CD4-positive, alpha-beta T cell (primary cell): ENCODE measurements around the gene SLC44A1. TPM values are rescaled to one million over a fixed set of nuclear protein-coding genes. Genes with fewer than 3 reads are reported as not detected.

ENCODE experiments used
- ATAC-seq: fragments of 200-7000 bp; cut with Tn5 transposase; one replicate; pipeline ENCODE4 v1.10.0; 2022; ENCODE audit warnings: mild to moderate bottlenecking; ENCODE audit not compliant: poor library complexity
- CTCF ChIA-PET: fragments of 350-600 bp; sonication (Branson Sonifier 250); formaldehyde crosslinking; loops from one replicate; lab custom pipeline; 2021; ENCODE audit warnings: antibody characterized with exemption, inconsistent platforms; lab: Charles Lee
- POLR2A ChIA-PET: fragments of 350-600 bp; sonication (Branson Sonifier 250); formaldehyde crosslinking; loops from one replicate; lab custom pipeline; 2021; ENCODE audit warnings: antibody characterized with exemption, inconsistent platforms; lab: Charles Lee
- DNase-seq, 14 experiments: peaks; one replicate each; pipeline ENCODE4 v3.0.0-alpha.2; 2013 to 2020; ENCODE audit warnings: mixed read lengths in 2 of 14
- H3K27ac ChIP-seq, 2 donors: one replicate each; pipeline versions ENCODE4 v1.5.1 to v1.7.0; 2013; ENCODE audit warnings: low read length in 2 of 2, low read depth in 1 of 2, mild to moderate bottlenecking in 1 of 2
- H3K27me3 ChIP-seq, 2 experiments: 1 replicate in 1 of 2; 2 replicates in 1 of 2; pipeline versions ENCODE4 v1.6.1 to v1.7.0; 2013; ENCODE audit warnings: low read length in 2 of 2, control low read depth in 1 of 2, mild to moderate bottlenecking in 1 of 2, moderate library complexity in 1 of 2; ENCODE audit not compliant: insufficient read depth in 2 of 2, control insufficient read depth in 1 of 2
- H3K36me3 ChIP-seq: one replicate; pipeline ENCODE4 v1.6.1; 2013; ENCODE audit warnings: low read length, control low read depth; ENCODE audit not compliant: insufficient read depth
- H3K4me1 ChIP-seq: one replicate; pipeline ENCODE4 v1.6.1; 2013; ENCODE audit warnings: low read length, control low read depth; ENCODE audit not compliant: insufficient read depth
- H3K4me3 ChIP-seq: one replicate; pipeline ENCODE4 v1.5.1; 2013; ENCODE audit warnings: mild to moderate bottlenecking, low read length, moderate library complexity
- H3K9me3 ChIP-seq, 2 experiments: 1 replicate in 1 of 2; 2 replicates in 1 of 2; pipeline versions ENCODE4 v1.6.1 to v1.7.0; 2013; ENCODE audit warnings: low read length in 2 of 2, mild to moderate bottlenecking in 2 of 2, control low read depth in 1 of 2, moderate library complexity in 1 of 2; ENCODE audit not compliant: control insufficient read depth in 1 of 2, insufficient read depth in 1 of 2
- H3K27ac Mint-ChIP-seq: one replicate; pipeline ENCODE4 v1.8.0; 2020; ENCODE audit warnings: mixed read lengths
- H3K27me3 Mint-ChIP-seq: one replicate; pipeline ENCODE4 v1.8.0; 2021; ENCODE audit warnings: mixed read lengths
- H3K36me3 Mint-ChIP-seq: one replicate; pipeline ENCODE4 v1.8.0; 2021; ENCODE audit warnings: low read depth, mixed read lengths
- H3K4me1 Mint-ChIP-seq: one replicate; pipeline ENCODE4 v1.8.0; 2021; ENCODE audit warnings: low read depth, mixed read lengths
- H3K4me3 Mint-ChIP-seq: one replicate; pipeline ENCODE4 v1.8.0; 2020; ENCODE audit warnings: mild to moderate bottlenecking, mixed read lengths
- H3K9me3 Mint-ChIP-seq: one replicate; pipeline ENCODE4 v1.8.0; 2020; ENCODE audit warnings: mixed read lengths
- intact Hi-C, 2 experiments: fragments of 100-400 bp; cut with DNase I in 1 of 2; cut with micrococcal nuclease in 1 of 2; formaldehyde crosslinking; loops; one replicate each; pipeline versions ENCODE4 v1.15.1 to v1.9.0; 2023 to 2025; cut with DNase I, micrococcal nuclease
- total RNA-seq, 174 experiments: library from RNA in 2 of 174; stranded (reverse) in 2 of 174; gene quantifications; one replicate each; pipeline ENCODE4 v1.2.3 and lab custom pipeline; 2021 to 2026
- TF ChIP-seq, protein P1 (sequence below): fragments of 200-600 bp; IDR thresholded peaks from one replicate; pipeline ENCODE4 v1.8.0; 2022; ENCODE audit warnings: antibody characterized with exemption, mild to moderate bottlenecking

The SLC44A1 gene
- total RNA-seq, 2 experiments from 2014 or later, result 5.1 to 5.9 TPM

DNA sequence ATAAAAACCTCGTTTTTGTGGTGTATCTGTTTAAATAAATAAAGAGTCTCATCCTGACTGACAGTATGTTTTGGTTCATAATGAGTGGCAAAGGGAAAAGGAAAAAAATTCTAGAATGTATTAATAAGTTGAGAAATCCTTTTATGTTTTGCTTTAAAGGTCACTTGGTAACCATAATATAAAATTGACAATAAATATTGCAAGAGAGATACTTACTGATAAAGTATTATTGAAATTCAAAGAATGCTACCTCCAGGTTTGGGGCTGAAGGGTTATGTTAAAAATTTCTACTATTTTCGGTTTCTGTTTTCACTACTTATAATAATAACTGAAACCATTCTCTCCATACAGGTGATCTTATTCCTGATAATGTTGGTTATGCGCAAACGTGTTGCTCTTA, 118.0 kb downstream of the SLC44A1 start:
- H3K27ac ChIP-seq, result no peak overlapping the region
- H3K9me3 Mint-ChIP-seq, result no peaks in the 10 kb centered on the region
- peaks cover 14% of the 10 kb centered on the region for H3K36me3 ChIP-seq
- ChIA-PET POLR2A (no interaction called here), CTCF (no interaction called here)
- no peak overlapping the region for H3K4me3 Mint-ChIP-seq
- TF ChIP-seq, protein P1, sequence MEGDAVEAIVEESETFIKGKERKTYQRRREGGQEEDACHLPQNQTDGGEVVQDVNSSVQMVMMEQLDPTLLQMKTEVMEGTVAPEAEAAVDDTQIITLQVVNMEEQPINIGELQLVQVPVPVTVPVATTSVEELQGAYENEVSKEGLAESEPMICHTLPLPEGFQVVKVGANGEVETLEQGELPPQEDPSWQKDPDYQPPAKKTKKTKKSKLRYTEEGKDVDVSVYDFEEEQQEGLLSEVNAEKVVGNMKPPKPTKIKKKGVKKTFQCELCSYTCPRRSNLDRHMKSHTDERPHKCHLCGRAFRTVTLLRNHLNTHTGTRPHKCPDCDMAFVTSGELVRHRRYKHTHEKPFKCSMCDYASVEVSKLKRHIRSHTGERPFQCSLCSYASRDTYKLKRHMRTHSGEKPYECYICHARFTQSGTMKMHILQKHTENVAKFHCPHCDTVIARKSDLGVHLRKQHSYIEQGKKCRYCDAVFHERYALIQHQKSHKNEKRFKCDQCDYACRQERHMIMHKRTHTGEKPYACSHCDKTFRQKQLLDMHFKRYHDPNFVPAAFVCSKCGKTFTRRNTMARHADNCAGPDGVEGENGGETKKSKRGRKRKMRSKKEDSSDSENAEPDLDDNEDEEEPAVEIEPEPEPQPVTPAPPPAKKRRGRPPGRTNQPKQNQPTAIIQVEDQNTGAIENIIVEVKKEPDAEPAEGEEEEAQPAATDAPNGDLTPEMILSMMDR, result no peak
- H3K36me3 Mint-ChIP-seq, result peaks cover 68% of the 10 kb centered on the region
- no peak overlapping the region for H3K27ac Mint-ChIP-seq
- H3K4me1 Mint-ChIP-seq, result no peaks in the 10 kb centered on the region
- DNase-seq, result no peak
- H3K4me3 ChIP-seq, result no peak overlapping the region
- intact Hi-C loops, result no loop called here
- no peaks in the 10 kb centered on the region for H3K27me3 ChIP-seq
- no peaks in the 10 kb centered on the region for H3K4me1 ChIP-seq
- no peaks in the 10 kb centered on the region for H3K9me3 ChIP-seq
- ATAC-seq, result no peak
- no peaks in the 10 kb centered on the region for H3K27me3 Mint-ChIP-seq

DNA sequence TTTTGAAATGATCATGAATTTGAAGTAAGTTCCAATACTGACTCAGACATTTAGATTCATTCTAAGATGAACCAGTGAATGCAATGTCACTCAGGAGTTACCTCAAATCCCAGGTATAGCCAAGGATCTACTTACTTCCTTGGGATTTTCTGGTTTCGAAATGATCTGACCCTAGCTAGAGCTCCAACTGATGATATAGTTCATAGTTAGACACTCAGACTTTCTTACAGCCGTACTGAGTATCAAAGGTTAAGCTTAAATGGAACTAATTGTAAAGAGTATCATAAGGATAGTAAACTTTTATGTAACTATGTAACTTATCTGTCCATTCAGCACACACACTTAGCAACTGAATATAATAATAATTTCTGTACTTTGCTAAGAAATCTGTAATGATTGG, 119.4 kb downstream of the SLC44A1 start:
- DNase-seq, result no peak
- ChIA-PET POLR2A (no interaction called here), CTCF (no interaction called here)
- ATAC-seq, result no peak
- Histone ChIP-seq H3K9me3 (no peaks in the 10 kb centered on the region), H3K27ac (no peak overlapping the region), H3K36me3 (peaks cover 14% of the 10 kb centered on the region), H3K27me3 (no peaks in the 10 kb centered on the region), H3K4me1 (no peaks in the 10 kb centered on the region), H3K4me3 (no peak overlapping the region)
- no peak overlapping the region for H3K4me3 Mint-ChIP-seq
- H3K4me1 Mint-ChIP-seq, result no peaks in the 10 kb centered on the region
- peaks cover 75% of the 10 kb centered on the region for H3K36me3 Mint-ChIP-seq
- no peaks in the 10 kb centered on the region for H3K9me3 Mint-ChIP-seq
- TF ChIP-seq, protein P1, result no peak
- intact Hi-C loops, result no loop called here
- no peaks in the 10 kb centered on the region for H3K27me3 Mint-ChIP-seq
- no peak overlapping the region for H3K27ac Mint-ChIP-seq

DNA sequence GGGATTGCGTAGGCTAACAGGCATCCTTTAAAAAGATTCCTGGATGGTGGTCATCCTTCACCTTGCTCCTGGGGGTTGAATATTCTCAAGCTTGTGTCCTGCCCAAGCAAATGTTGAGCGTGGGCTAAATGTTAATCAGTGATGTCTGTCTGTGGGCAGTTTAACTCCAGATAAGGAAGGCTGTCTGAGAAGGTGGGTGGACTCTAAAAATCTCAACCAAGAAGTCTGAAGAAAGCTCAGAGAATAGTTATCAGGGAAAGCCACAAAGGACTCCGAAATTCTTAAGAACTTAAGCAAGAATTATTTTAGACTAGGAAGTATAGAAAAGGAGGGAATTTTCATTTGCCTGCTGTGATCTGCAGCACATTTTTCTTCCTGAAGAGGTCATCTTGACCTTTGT, 125.5 kb downstream of the SLC44A1 start:
- no peak for DNase-seq
- Mint-ChIP-seq H3K9me3 (no peaks in the 10 kb centered on the region), H3K4me3 (no peak overlapping the region), H3K4me1 (no peaks in the 10 kb centered on the region), H3K27me3 (no peaks in the 10 kb centered on the region), H3K27ac (no peak overlapping the region), H3K36me3 (peaks cover 64% of the 10 kb centered on the region)
- ChIA-PET POLR2A (no interaction called here), CTCF (no interaction called here)
- Histone ChIP-seq H3K9me3 (no peaks in the 10 kb centered on the region), H3K27me3 (no peaks in the 10 kb centered on the region), H3K4me1 (no peaks in the 10 kb centered on the region), H3K27ac (no peak overlapping the region), H3K4me3 (no peak overlapping the region), H3K36me3 (no peaks in the 10 kb centered on the region)
- no peak for ATAC-seq
- TF ChIP-seq, protein P1, result no peak
- intact Hi-C loops, result no loop called here
